Ecto neural progenitor cell (in vitro differentiated cells): ENCODE data around the gene TMEM147.

Experiments
- DNase-seq: peaks from one replicate; pipeline ENCODE4 v3.0.0-alpha.2; 2018; ENCODE audit warnings: low spot score

TMEM147 gene, protein sequence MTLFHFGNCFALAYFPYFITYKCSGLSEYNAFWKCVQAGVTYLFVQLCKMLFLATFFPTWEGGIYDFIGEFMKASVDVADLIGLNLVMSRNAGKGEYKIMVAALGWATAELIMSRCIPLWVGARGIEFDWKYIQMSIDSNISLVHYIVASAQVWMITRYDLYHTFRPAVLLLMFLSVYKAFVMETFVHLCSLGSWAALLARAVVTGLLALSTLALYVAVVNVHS

DNA sequence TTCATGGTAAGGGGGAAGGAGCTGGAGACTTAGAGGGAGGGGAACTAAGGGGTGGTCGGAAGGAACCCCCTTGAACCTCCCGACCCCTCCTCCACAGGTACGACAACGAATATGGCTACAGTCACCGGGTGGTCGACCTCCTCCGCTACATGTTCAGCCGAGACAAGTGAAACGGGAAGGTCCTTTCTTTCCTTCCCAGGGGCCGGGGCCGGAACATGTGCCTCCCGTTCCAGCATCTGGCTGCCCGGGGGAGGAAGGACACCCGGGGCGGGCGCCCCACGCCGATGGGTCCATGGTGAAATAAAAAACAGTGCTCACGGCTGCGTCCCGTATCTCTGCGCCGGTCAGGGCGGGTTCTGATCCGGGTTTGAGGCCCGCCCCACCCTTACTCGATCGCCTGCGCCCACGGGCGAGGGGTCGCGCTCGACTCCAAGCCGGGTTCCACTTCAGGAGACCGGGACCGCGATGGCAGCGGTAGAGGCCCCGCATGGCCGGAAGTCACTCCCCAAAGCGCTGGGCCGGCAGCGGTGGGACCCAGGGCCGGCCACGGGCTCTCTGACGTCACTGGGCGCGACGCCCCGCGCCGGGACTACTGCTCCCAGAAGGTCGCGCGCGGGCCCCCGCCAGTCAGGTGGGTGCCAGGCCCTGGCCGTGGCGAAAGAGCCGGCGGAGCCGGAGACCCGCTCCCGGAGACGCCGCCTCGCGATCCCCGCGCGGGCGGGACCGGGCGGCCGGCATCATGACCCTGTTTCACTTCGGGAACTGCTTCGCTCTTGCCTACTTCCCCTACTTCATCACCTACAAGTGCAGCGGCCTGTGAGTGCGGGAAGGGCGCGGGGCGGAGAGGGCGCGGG is at the start of gene TMEM147:
TSS of gene TMEM147 (plus strand) at position 626 of the 854 bp plus-strand sequence. CDS start at position 740, 114 bp downstream.
- DNase-seq, result peak; percentile 93

DNA sequence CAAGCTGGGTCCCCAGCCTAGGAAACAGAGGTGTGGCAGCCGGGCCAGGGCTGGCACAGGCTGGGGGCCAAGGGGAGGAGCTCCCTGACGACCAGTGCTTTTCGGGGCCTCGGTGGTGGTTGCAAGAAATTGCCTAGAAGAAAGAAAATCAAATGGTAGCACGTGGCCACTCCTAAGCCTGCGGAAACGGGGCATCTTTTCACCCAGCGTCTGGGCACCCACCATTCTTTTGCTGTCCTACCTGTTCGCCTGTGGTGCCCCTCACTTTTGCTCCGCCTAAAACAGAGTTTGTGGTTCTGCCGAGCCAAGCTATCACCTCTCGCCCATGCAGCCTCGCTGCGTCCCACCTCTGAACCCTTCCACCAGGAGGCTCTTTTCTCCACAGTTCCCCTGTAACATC is 48.0 kb upstream of the TMEM147 start:
- no peak for DNase-seq

DNA sequence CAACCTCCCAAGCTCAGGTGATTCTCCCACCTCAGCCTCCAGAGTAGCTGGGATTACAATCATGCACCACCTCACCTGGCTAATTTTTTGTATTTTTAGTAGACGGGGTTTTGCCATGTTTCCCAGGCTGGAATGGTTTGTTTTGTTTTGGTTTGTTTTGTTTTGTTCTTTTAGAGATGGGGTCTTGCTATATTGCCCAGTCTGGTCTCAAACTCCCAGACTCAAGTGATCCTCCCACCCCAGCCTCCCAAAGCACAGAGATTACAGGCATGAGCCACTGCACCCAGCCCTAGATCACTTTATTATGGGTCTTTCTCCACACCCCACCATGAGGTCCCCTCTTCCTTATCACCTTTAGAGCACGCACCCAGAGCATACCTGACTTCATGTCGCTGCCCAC is 47.2 kb upstream of the TMEM147 start:
- DNase-seq, result no peak

DNA sequence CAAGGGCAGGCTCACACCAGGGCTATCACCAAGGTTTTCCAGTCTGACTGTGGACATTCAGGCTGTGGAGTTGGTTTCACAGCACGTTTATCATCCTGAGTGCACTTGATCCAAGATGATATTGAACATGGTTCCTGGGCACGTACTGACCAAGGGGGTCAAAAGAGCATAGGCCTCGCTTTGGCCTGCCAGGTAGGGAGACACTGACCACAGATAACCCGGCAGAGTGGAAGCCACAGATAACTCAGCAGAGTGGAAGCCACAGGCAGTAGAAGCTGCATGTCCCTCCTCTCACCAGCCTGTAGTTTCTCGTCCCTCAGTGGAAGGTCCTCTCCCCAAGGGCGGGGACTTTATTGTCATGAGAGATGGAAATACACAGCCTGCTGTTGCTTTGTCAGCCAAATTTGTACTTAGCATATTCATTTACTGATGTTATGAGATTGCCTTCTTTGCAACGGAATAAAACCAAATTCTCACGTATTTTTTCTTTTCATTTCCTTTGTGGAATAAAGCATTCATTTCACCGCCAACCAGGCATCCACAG is 46.4 kb upstream of the TMEM147 start:
- DNase-seq, result no peak

DNA sequence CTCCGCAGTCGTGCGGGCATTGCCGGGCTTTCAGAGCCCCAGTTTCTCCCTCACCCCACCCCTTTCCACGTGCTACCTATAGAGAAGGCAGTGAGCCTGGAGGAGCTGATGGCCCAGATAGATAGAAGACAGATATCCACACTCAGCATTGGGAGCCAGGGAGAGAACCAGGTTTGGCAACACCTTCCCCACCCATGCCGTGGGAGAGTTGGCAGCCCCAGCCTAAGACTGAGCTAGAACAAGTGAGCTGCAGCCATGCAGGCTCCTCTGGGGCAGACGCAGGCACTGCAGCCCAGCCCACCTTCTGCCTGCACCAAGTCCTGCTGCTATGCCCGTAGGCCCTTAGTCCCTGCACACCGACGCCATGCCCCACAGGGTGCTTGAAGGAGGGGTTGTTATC is 44.8 kb upstream of the TMEM147 start:
- no peak for DNase-seq

DNA sequence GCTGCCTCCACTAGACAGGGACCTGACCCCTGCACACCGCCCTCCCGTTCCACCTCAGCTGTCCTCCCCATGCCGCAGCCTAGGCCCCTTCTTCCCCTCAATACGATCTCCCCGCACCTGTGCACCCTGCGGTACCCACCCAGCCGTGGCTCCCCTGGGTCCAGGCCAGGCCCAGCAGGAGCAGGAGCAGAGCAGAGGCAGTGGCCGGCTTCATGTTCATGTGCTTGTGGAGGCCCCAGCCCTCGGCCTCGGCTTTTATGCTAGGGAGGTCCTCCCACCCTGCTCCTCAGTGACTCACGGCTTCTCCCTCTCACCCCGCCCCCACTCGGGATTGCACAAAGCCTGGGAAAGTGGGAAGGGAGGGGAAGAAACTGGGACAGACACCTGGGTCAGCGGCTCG is 43.7 kb upstream of the TMEM147 start:
- DNase-seq, result no peak

DNA sequence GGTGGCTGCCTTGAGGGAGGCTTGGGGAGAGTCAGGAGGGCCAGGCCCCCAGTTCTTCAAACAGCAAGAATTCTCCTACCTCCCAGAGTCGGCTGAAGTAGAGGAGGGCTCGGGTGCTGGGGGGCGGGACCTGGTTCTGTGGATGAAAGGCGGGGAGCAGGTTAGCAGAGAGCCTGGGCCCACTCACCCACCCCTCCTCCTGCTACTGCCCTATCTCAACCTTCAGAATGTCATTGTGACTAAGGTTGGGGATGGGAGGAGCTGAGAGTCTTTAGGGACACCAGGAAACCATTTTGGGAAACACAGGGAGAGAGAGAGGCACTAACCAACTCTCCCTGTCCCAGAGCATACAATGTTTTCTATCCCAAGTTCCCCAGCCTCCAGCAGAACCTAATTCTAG is 42.7 kb upstream of the TMEM147 start:
- no peak for DNase-seq

DNA sequence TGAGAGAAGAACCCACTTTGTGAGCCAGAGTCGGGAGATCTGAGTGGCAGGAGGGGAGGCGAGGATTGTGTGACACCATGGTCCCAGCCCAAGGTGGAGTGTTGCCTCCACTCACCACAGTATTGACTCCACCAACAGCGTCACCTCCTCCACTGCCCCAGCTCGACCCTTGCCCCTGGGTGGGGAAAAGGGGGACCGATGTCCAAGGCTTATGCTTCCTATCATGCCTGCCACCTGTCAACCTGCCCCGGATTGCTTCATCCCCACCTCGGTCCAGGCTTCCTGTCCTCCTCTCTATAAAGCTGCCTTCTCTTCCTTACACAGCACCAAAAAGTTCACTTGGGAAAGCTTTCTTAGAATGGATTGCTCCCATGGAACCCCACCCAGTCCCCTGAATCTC is 39.4 kb upstream of the TMEM147 start:
- no peak for DNase-seq

DNA sequence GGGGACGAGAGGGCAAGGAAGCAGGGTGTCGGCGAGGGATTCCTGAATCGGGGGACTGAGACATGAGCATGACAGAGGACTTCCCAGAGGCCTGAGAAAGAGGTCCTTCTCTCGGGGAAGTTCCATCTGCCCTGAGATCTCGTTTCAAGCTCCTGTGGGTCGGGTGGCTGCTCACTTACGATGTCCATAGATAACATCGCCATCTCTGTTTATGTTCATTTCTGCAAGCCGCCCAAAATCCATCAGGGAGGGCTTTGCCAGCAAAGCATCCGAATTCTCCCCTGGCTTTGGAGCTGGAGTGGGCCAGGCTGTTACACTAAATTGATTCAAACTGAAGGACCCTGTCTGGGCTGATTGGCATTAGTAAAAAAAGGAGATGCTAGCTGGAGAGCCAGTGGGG is 37.9 kb upstream of the TMEM147 start:
- DNase-seq, result no peak

DNA sequence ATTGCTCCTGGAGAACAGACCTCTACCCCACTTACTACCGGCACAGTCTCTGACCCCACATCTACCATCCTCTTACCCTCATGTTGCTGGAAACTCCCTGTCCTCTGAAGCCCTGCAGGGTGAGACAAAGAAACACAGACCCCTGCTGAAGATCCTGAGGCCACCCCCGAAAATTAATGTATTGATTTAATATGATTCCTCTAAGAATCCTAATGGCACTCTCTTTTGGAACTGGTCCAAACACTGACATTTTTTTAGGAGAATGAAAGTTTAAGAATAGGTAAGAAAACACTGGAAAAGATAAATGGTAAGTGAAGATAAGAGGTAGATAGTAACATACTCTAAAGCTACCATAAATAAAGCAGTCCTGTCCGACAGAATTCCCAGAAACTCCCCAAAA is 37.3 kb upstream of the TMEM147 start:
- DNase-seq, result no peak

DNA sequence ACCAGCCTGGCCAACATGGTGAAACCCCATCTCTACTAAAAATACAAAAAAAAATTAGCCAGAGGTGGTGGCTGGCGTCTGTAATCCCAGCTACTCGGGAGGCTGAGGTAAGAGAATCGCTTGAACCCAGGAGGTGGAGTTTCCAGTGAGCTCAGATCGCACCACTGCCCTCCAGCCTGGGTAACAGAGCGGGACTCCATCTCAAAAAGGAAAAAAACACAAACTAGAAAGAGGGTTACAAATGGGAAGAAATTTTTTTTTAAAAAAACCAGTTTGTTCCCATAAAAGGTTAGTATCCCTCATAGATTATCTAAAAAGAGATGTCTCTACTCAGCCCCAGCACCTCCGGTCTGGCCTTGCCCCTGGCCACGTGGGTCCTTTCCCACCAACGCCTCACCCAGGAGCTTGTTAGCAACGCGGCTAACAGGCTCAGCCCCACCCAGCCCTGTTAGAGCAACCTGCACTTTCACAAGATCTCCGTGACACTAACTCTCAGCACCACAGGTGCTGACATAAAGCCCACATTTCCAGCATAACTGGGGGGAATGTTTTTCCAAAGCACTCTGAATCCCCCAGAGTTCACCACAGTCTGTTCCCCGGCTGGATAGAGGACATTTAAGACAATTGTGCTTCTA is 36.3 kb upstream of the TMEM147 start:
- DNase-seq, result no peak

DNA sequence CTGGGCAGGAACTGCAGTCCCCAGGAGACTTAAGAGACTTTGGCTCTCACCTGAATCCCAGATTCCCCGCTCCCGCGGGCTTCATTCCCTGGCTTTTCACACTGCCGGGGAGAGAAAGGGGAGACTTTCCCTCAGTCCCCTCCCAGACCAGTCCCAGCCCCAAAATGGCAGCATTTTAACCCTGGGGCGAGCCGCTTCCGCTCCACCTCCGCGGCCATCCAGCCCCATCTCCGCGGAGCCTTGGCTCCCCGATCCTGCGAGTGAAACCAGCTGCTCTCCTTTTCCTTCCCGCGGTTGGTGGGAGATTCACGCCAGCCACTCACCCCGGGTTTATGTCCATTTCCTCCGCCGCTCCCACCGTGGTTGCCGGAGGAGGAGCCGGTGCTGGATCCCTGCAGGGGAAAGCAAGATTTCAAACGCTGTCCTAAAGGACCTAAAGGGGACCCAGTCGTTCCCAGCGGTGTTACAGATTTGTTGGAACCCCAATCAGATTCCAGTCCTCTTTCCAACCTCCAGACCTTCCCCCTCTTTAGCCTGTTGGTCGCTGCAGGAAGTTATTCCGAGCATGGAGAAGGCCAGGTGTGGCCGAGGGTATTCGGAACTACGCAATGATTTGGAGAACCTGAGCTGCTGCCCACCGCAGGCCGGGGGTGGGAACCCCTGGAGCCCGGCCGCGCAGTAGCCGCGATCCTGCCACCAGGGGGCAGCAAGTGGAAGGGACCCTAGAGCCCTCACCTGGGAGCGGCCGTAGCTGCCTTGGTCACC is 35.4 kb upstream of the TMEM147 start:
- peak; percentile 90 for DNase-seq

DNA sequence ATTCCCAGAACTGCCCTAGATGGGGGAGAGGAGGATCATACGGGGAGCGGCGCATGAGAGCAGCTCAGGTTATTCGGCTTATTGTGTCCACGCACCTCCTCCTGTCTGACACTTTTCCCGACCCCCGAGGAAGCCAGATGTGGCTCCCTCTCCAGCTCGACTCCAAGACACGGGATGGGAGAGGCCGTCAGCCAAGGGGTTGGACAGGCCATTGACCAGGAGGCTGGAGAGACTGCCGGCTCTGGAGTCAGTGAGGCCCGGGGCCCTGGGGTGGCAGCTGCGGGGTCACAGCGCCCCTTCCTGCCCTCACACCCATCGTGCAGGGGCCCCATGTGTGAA is 34.8 kb upstream of the TMEM147 start:
- no peak for DNase-seq

DNA sequence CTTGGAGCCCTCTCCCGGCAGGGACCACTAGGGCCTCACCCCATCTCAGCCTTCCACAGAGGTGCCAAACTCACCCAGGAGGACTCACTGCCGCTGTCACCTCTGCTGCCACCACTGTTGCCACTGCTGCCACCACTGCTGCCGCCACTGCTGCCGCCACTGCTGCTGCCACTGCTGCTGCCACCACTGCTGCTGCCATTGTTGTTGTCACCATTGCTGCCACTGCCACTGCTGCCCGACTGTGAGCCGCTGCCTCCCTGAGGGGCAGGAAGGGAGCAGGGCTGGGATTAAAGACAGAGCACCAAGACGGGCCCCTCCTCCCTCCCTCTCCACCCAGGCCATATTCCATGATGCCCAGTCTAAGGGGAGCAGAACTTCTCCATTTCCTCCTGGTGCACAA is 34.1 kb upstream of the TMEM147 start:
- no peak for DNase-seq

DNA sequence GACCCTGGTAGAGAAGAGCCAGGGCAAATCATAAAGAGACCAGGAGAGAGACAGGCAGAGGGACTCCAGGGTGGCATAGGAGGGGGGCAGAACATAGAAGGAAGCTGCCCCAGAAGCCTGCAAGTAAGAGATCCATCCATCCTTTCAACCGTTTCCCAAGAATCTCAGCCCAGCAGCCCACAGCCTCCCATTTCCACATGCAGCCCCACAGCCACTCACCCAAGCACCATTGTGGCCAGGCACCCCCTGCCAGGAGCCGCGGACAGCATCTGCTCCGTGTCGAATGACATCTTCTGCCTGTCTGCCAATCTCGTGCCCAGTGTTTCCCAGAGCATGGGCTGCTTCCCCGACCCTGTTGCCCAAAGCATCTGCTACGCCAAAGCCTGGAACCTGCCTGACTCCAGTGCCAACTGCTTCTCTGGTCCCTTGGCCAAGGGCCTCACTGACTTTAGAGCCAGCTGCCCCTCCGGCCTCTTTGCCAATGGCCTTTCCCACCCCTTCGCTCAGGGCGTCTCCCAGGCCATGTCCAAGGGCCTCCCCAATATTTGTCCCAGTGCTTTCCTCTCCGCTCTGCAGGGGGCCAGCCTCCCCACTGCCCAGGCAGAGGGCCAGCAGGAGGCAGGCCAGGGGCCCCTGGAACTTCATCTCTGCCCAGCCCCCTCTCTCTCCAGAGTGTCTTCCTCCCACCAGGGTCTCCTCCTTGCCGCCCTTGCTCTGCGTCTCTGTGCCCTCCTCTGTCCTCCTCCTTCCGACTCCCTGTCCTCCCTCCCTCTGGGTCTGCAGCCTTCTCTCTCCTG is 32.4 kb upstream of the TMEM147 start:
- DNase-seq, result no peak

DNA sequence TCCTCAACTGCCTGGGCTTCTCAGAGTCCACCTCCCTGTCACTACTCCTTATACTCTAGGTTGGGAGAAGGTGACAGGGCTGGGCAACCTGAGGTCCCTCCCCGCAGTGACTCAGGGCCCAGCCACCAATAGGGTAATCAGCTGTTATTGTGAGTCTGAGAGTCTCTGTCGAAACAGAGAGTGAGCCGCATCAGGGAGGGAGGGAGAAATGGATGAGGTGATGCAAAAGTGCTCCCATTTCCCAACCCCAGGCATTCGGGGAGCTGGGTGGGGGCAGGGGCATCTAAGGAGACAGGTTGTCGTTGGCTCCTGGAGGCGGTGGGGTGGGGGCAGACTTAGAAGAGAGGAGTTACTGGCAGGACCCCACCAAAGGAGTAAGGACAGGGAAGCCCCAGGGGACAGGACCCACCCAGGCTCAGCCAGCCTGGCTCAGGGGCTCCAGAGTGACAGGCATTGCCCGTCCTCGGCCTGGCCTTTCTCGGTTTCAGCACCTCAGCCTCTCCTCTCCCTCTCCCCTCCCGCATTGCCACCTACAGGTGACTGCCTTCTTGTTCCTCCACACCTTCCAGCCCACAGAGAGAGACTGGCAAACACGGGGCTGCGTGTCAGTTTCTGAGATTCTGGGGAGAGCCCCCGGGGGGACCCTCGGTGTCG is 31.7 kb upstream of the TMEM147 start, which contains the start of gene DMKN:
TSS of gene DMKN (minus strand) at position 22 of the 654 bp plus-strand sequence. CDS start 174 bp downstream, outside the sequence.
- DNase-seq, result no peak

DNA sequence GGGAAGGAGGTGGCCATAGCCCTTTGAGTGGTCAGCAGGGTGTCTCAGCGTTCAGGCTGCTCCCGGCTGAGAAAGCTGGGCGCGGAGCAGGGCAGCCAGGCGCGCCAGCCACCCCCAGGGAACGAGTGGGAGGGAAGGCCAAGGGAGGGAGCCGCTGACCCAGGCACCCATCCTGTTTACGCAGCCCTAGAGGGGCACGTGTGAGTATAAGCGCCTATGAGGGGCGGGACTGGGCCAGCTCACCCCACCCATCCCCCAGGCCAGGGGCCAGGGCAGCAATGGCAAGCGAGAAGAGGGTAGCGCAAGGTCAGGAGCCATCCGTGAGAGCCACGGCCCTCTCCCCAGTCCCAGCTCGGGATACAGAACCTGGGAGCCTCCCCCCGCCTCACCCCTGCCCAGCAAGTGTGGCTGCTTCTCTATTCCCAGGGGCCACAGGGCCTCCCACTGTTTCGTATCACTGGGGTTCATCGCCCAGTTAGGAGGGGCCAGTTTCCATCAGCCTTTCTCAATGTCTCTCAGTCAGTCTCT is 31.1 kb upstream of the TMEM147 start:
- DNase-seq, result no peak

DNA sequence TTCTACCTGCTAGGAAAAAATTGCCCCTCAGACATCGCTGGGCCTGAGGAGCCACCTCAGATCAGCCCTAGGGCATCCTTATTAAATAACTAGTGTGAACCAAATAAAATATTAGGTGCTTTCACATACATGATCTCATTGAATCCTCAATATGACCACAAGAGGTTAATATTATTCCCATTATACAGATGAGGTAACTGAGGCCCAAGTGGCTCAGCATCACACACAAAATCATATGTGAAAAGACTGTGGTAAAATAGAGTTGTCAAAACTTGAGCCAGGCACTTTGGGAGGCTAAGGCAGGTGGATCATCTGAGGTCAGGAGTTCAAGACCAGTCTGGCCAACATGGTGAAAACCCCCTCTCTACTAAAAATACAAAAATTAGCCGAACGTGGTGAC is 29.1 kb upstream of the TMEM147 start:
- no peak for DNase-seq

DNA sequence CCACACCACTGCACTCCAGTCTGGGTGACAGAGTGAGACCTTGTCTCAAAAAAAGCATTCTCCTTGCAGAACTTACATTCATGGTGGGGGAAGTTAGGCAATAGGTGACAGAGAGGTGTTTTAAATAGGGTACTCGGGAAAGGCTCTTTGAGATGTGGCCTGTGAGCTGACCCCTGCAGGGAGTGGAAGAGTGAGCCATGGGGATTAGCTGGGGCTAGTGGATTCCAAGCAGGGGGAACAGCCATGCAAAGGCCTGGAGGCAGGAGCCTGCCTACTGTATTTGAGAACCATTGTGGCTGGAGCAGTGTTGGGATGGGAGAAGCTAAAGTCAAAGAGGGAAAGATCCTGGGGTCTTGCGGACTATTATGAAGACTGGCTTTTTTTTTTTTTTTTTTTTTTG is 28.1 kb upstream of the TMEM147 start:
- DNase-seq, result no peak

DNA sequence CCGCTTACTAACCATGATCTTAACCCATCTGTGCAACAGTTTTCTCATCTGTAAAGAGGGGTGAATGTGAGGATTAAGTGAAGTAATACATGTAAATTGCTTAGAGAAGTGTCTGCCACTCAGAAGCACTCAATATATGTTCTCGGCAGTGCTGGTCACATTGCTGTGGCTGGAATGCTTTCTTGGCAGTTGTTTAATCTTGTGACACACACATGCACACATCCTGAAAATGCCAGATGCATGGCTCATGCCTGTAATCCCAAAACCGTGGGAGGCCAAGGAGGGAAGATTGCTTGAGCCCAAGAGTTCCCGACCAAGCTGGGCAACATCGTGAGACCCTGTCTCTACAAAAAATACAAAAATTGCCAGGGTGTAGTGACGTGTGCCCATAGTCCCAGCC is 27.1 kb upstream of the TMEM147 start:
- DNase-seq, result no peak

DNA sequence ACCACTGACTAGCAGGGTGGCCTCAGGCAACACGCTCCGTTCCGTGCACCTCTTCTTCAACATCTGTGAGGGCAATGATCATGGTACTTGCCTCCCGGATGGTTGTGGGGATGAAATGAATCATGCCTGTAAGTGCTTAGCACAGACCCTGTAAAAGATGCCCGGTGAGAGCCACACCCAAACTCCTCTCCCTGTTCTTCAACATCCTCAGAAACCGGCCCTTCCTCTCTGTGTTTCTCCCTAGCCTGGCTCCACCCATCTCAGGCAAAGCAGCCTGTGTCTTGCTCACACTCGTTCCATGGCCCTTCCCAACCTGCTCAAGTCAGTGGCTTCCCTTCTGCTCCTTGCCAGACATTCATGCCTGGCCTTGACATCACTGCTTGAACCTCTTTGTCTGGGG is 26.1 kb upstream of the TMEM147 start:
- no peak for DNase-seq
